HG02852 (cell line): Measurements from ENCODE around the gene SIPA1L2.

Source experiments
- ATAC-seq: cut with Tn5 transposase; IDR thresholded peaks from one replicate; pipeline ENCODE4 v1.9.1; 2021; ENCODE audit warnings: mild to moderate bottlenecking, moderate library complexity; ENCODE audit not compliant: unreplicated experiment

Gene SIPA1L2

GRCh38 chr1:232630047-232630893 is at the start of gene SIPA1L2:
TSS of gene SIPA1L2 (minus strand) at chr1:232630133. CDS start at chr1:232515339, 114,794 bp downstream.
- peak; percentile 99 for ATAC-seq

- ATAC-seq: no peak
These were observed 48.4 kb upstream of the SIPA1L2 start for GRCh38 chr1:232678185-232678886.

- no peak for ATAC-seq
These were observed 46.4 kb upstream of the SIPA1L2 start for GRCh38 chr1:232676307-232676706.

GRCh38 chr1:232675898-232676297 is 46.0 kb upstream of the SIPA1L2 start:
- no peak for ATAC-seq

GRCh38 chr1:232675260-232675659 is 45.3 kb upstream of the SIPA1L2 start:
- no peak for ATAC-seq

- no peak for ATAC-seq
These were observed 43.3 kb upstream of the SIPA1L2 start for GRCh38 chr1:232673256-232673655.

GRCh38 chr1:232669981-232670747 is 40.2 kb upstream of the SIPA1L2 start:
- ATAC-seq: no peak

GRCh38 chr1:232667778-232668165 is 37.8 kb upstream of the SIPA1L2 start:
- no peak for ATAC-seq

- ATAC-seq: no peak
These were observed 37.3 kb upstream of the SIPA1L2 start for GRCh38 chr1:232667094-232667777.

- no peak for ATAC-seq
These were observed 35.2 kb upstream of the SIPA1L2 start for GRCh38 chr1:232664844-232665777.

- ATAC-seq: no peak
These were observed 33.0 kb upstream of the SIPA1L2 start for GRCh38 chr1:232662910-232663309.

GRCh38 chr1:232658386-232658785 is 28.5 kb upstream of the SIPA1L2 start:
- ATAC-seq: no peak

- no peak for ATAC-seq
These were observed 27.6 kb upstream of the SIPA1L2 start for GRCh38 chr1:232657426-232658005.

- no peak for ATAC-seq
These were observed 25.8 kb upstream of the SIPA1L2 start for GRCh38 chr1:232655746-232656085.

GRCh38 chr1:232655028-232655745 is 25.3 kb upstream of the SIPA1L2 start:
- ATAC-seq: no peak

GRCh38 chr1:232653789-232654188 is 23.9 kb upstream of the SIPA1L2 start:
- no peak for ATAC-seq

- no peak for ATAC-seq
These were observed 20.9 kb upstream of the SIPA1L2 start for GRCh38 chr1:232650845-232651244.

- no peak for ATAC-seq
These were observed 20.5 kb upstream of the SIPA1L2 start for GRCh38 chr1:232650418-232650817.

- ATAC-seq: no peak
These were observed 18.4 kb upstream of the SIPA1L2 start for GRCh38 chr1:232648316-232648715.
